Fibroblast of mammary gland (primary cell): ENCODE data around the gene PODNL1.
A peak's percentile ranks its signal among the peaks of the same experiment; 100 is the strongest.

Experiments used
- DNase-seq: peaks from one replicate; pipeline ENCODE4 v3.0.0-alpha.2; 2010; ENCODE audit warnings: low read depth
- H3K4me3 ChIP-seq: 2 replicates; pipeline ENCODE4 v1.5.1; 2011; ENCODE audit warnings: low read depth, mild to moderate bottlenecking, low read length, moderate library complexity; ENCODE audit not compliant: control insufficient read depth
- CTCF ChIP-seq: conservative IDR thresholded peaks from 2 replicates; pipeline ENCODE4 v1.5.1; 2011; ENCODE audit warnings: low read depth, low read length, inconsistent platforms; ENCODE audit not compliant: control insufficient read depth, insufficient read depth

Gene PODNL1

GRCh38 chr19:13966684-13967128 is 28.5 kb upstream of the PODNL1 start:
- H3K4me3 ChIP-seq: no peak overlapping the region
- TF ChIP-seq CTCF: no peak

GRCh38 chr19:13965926-13966683 is 27.9 kb upstream of the PODNL1 start:
- no peak overlapping the region for H3K4me3 ChIP-seq
- TF ChIP-seq CTCF: no peak
- DNase-seq: no peak

More at GRCh38 chr19:13966684-13967128, 28.5 kb upstream of the PODNL1 start:
- DNase-seq: no peak

- no peak for TF ChIP-seq CTCF
- DNase-seq: no peak
- no peak overlapping the region for H3K4me3 ChIP-seq
Observed at GRCh38 chr19:13965377-13965896, 27.2 kb upstream of the PODNL1 start.

GRCh38 chr19:13964776-13965175 is 26.6 kb upstream of the PODNL1 start:
- no peak for TF ChIP-seq CTCF
- DNase-seq: peak; percentile 57
- H3K4me3 ChIP-seq: no peak overlapping the region

GRCh38 chr19:13963603-13964105 is 25.4 kb upstream of the PODNL1 start:
- no peak for TF ChIP-seq CTCF
- no peak for DNase-seq

GRCh38 chr19:13962699-13963602 is 24.7 kb upstream of the PODNL1 start:
- peak; percentile 40 for DNase-seq
- no peak overlapping the region for H3K4me3 ChIP-seq
- no peak for TF ChIP-seq CTCF

More at GRCh38 chr19:13963603-13964105, 25.4 kb upstream of the PODNL1 start:
- H3K4me3 ChIP-seq: no peak overlapping the region
